T1000 (cell line): Measurements from ENCODE around the gene MICOS13.

ENCODE experiments used
- DNase-seq: peaks from one replicate; lab custom pipeline; 2025; ENCODE audit warnings: mixed read lengths; lab: John Stamatoyannopoulos, UW

The MICOS13 gene

GRCh38 chr19:5667751-5668271 is 12.5 kb downstream of the MICOS13 start:
- no peak for DNase-seq

GRCh38 chr19:5666921-5667610 is 13.2 kb downstream of the MICOS13 start:
- DNase-seq: no peak

- DNase-seq: no peak
Observed at GRCh38 chr19:5665781-5666513, 14.4 kb downstream of the MICOS13 start.

- no peak for DNase-seq
Observed at GRCh38 chr19:5664515-5664914, 15.8 kb downstream of the MICOS13 start.

GRCh38 chr19:5663904-5664303 is 16.4 kb downstream of the MICOS13 start:
- DNase-seq: no peak

GRCh38 chr19:5661483-5661882 is 18.8 kb downstream of the MICOS13 start:
- DNase-seq: no peak

GRCh38 chr19:5655412-5655811 is 24.9 kb downstream of the MICOS13 start:
- no peak for DNase-seq

GRCh38 chr19:5654931-5655330 is 25.4 kb downstream of the MICOS13 start:
- DNase-seq: no peak

- DNase-seq: no peak
Observed at GRCh38 chr19:5652261-5652660, 28.1 kb downstream of the MICOS13 start.

- DNase-seq: no peak
Observed at GRCh38 chr19:5651361-5651760, 29.0 kb downstream of the MICOS13 start.

GRCh38 chr19:5648464-5648863 is 31.9 kb downstream of the MICOS13 start:
- DNase-seq: no peak

GRCh38 chr19:5646703-5647102 is 33.6 kb downstream of the MICOS13 start:
- no peak for DNase-seq

- no peak for DNase-seq
Observed at GRCh38 chr19:5645409-5645808, 34.9 kb downstream of the MICOS13 start.

- DNase-seq: no peak
Observed at GRCh38 chr19:5644037-5644436, 36.3 kb downstream of the MICOS13 start.

- DNase-seq: no peak
Observed at GRCh38 chr19:5643060-5643459, 37.3 kb downstream of the MICOS13 start.

GRCh38 chr19:5642204-5642603 is 38.1 kb downstream of the MICOS13 start:
- DNase-seq: no peak

- no peak for DNase-seq
Observed at GRCh38 chr19:5641171-5641570, 39.1 kb downstream of the MICOS13 start.

- no peak for DNase-seq
Observed at GRCh38 chr19:5637971-5638370, 42.3 kb downstream of the MICOS13 start.

- no peak for DNase-seq
Observed at GRCh38 chr19:5635427-5635826, 44.9 kb downstream of the MICOS13 start.

- DNase-seq: no peak
Observed at GRCh38 chr19:5632657-5633056, 47.7 kb downstream of the MICOS13 start.

GRCh38 chr19:5632241-5632612 is 48.1 kb downstream of the MICOS13 start:
- no peak for DNase-seq

- no peak for DNase-seq
Observed at GRCh38 chr19:5631567-5632240, 48.6 kb downstream of the MICOS13 start.

- DNase-seq: no peak
Observed at GRCh38 chr19:5628919-5629481, 51.3 kb downstream of the MICOS13 start.
